K562 treated with DMSO at 1 percent for 24 hours (cell line): Measurements from ENCODE around the gene ATPAF2. TPM values are rescaled to one million over a fixed set of nuclear protein-coding genes. Genes with fewer than 3 reads are reported as not detected.

Source experiments
- total RNA-seq: library from RNA; unstranded; fragments of 300-600 nt; gene quantifications from 2 replicates; pipeline ENCODE4 v1.2.3, GENCODE V29; 2022; ENCODE audit warnings: low read depth; ENCODE audit not compliant: insufficient read depth

Gene ATPAF2
- total RNA-seq = 31.3 and 31.6 TPM in 2 replicates

DNA sequence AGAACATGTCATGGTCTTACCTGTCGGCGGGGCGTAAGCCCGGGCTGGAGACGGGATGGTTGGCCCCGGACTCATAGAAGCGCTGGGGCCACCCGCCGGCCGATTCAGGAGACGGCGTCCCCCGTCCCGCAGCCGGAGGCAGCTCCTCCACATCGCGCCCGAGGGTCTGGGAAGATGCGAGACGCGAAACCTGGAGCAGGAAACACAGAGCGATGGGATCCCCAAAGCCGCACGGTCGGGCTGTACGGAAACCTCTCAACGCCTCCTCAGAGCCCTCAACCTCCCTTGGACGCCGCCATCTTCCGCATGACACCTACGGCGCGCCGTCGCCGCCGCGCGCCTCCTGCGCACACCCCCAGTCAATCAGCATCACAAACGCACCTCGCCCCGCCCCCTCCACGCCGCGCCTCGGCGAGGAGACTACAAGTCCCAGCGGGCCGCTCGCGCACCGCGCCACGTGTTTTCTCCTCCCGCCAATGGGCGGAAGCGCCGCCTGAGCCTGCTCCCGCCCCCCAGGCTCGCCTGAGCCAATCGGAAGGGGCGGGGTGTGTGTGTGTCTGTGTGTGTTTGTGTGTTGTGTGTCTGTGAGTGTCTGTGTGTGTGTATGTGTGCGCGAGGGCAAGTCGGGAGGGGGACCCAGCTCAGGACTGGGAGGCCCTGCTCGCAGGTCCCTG is at the start of gene ATPAF2, which contains the start of gene GID4:
Gene ATPAF2, minus strand, starts transcription at position 308 of the 674 bp plus-strand sequence. Its CDS starts 155 bp downstream, at position 153.
Gene GID4, plus strand, starts transcription at position 548 of the 674 bp plus-strand sequence. Its CDS starts 57 bp downstream, at position 605.

DNA sequence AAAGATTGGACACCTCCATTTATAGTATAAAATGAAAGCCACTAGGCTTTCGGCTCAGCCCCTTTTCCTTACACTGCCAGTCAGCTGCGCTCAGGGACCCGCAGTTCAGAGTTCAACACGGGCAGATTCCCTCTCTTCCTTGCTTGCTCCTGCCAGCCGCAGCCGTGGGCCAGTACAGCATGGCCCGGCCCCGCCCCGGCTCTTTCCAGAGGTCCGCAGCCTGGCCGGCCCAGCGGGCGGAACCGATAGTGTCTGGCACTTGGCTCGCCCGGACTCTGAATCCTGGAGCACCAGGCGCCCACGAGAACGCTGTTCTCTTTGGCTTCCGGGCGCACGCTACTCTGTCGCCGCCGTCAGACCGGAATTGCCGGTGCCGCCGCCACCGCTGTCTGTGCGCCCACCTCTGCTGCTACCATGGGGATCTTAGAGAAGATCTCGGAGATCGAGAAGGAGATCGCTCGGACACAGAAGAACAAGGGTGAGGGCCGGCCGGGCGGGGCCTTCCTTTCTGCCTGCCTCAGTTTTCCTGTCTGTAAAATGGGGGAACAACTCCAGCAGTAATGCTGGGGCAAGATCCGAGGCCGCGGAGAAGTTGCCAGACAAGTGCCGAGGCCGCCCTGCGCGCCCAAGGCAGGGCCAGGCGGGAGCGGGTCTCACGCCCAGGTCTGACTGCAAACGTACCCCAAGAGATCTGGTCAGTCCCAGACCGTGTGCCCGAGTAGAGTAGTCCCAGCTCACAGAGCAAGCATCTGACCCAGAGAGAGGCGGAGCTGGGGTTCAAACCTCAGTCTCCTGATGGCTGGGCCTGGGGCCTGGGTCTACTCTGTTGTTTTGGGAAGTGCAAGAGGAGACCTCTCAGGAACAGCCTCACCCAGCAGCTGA is 48.9 kb upstream of the ATPAF2 start, which contains the start of gene DRG2:
Gene DRG2, plus strand, starts transcription at position 339 of the 882 bp plus-strand sequence. Its CDS starts 76 bp downstream, at position 415.

DNA sequence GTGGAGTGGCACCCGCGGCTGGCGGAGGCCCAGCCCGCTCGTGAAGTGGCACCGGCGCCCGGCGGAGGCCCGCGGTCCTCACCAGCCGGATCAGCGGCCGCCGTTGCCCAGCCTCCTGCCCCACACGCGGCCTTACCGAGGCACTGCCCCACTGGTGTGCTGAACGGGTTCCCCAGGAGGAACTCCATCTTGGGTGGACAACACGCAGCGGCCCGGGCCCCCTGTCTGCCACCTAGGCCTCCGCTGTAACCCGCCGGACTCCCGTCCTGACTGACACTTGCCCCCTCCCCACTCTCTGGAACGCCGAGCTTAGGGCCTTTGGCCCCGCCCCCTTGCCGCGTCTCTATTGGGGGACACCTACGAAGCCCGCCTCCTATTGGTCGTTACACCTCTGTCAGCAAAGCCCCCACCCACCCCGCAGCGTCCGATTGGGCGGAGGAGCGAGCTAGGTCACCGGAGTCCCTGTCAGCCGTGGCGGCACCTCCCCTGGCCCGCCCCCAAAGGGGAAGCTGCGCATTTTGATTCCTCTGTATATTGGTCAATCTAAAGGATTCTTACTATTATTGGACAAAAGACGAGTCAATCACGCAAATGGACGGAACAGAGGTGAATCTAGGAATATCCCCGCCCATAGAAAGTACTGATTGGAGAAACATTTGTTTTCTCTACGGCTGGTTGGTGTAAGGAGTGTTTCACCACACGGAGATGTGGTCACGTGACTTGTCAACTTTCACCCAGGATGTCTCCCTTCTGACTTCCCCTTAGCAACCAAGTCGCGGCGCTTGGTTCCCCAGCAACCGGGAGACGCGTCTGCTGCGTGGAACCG is 66.6 kb downstream of the ATPAF2 start, which contains the start of the genes DRC3 and TOM1L2:
Gene DRC3, plus strand, starts transcription at position 737 of the 826 bp plus-strand sequence. CDS start 4,737 bp downstream, outside the sequence.
Gene TOM1L2, minus strand, starts transcription at position 275 of the 826 bp plus-strand sequence. Its CDS starts 87 bp downstream, at position 188.

Other genes with a start within 250 kb of the ATPAF2 start
- gene SREBF1, start 202.2 kb downstream of the ATPAF2 start, total RNA-seq = 152 and 156 TPM in 2 replicates
- gene TOM1L2, start 66.8 kb downstream of the ATPAF2 start, total RNA-seq = 12.5 and 13.6 TPM in 2 replicates
- gene DRC3, start 66.3 kb downstream of the ATPAF2 start, total RNA-seq = 0.44 and 0.57 TPM in 2 replicates
- gene GID4, start 240 bp upstream of the ATPAF2 start, total RNA-seq = 4.6 and 5.4 TPM in 2 replicates
- gene DRG2, start 48.8 kb upstream of the ATPAF2 start, total RNA-seq = 29.4 and 34.0 TPM in 2 replicates
- 0.29 TPM in 1 of 2 replicates, not detected in the other for gene MYO15A, start 69.6 kb upstream of the ATPAF2 start, total RNA-seq
- 57.3 and 63.2 TPM in 2 replicates for gene ALKBH5, start 144.7 kb upstream of the ATPAF2 start, total RNA-seq
- 23.9 and 28.7 TPM in 2 replicates for gene LLGL1, start 186.5 kb upstream of the ATPAF2 start, total RNA-seq
- gene FLII, start 219.6 kb upstream of the ATPAF2 start, total RNA-seq = 147 and 152 TPM in 2 replicates
- gene MIEF2, start 221.5 kb upstream of the ATPAF2 start, total RNA-seq = 10.7 and 12.1 TPM in 2 replicates